Suppressor macrophage treated with lipopolysaccharide for 1 hour (primary cell): ENCODE data around the gene PSAT1.
"Not testable (repeated sequence)": the region's sequence is repeated elsewhere in the genome, so short reads cannot be mapped to it uniquely, and the experiment has no call there.

Experiments used
- DNase-seq, 3 donors: peaks; one replicate each; pipeline ENCODE4 v3.0.0-alpha.2; 2020 to 2022

PSAT1 gene

GRCh38 chr9:78296893-78297671 is at the start of gene PSAT1:
PSAT1 (plus strand) TSS chr9:78297125; CDS start chr9:78297211, 86 bp downstream.
- DNase-seq = peak; percentile 85 to 90 (median 87)

GRCh38 chr9:78248635-78249034 is 48.3 kb upstream of the PSAT1 start:
- peak in 2 of 3 donors; percentile 29 to 34 for DNase-seq

DNA sequence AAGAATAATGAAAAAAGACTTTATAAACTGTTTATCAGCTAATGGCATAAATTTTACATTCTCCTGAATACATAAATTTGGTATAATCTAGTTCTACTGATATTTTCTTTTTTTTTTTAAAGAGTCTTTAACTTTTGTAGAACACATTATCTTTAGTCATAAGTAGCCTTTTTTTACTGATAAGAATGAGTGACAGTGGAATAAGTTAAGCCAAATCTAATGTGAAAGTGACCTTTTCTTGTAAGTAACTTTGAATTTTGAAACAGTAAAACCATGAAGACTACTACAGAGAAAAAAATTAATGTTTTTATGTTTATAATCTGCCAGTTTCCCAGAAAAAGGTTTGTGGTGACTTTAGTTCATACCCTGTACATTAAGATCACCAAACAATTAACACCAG is 47.4 kb upstream of the PSAT1 start:
- DNase-seq = no peak

GRCh38 chr9:78252616-78253015 is 44.3 kb upstream of the PSAT1 start:
- DNase-seq = peak in 2 of 3 donors; percentile 23 to 35

- no peak for DNase-seq
These were observed 43.6 kb upstream of the PSAT1 start for GRCh38 chr9:78253285-78253684.

- DNase-seq = peak; percentile 13 to 66 (median 54)
These were observed 35.4 kb upstream of the PSAT1 start for GRCh38 chr9:78261403-78262001.

DNA sequence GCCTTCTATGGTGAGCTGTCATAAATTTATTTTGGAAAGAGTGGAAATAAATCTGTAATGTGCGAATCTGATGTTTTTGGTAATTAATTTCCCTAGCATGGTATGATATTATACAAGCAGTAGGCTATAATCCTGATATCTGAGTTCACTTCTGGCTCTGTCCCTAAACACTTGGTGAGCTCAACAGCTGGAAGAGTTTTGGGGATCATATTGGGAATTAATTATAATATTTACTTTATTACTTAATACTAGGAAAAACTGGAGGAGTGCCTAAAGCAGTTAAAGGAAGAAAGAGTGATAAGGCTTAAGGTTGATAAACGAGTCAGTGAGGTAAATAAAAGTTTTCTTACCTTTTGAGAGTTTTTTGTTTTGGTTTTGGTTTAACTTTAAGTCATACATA is 34.3 kb upstream of the PSAT1 start:
- DNase-seq = no peak

DNA sequence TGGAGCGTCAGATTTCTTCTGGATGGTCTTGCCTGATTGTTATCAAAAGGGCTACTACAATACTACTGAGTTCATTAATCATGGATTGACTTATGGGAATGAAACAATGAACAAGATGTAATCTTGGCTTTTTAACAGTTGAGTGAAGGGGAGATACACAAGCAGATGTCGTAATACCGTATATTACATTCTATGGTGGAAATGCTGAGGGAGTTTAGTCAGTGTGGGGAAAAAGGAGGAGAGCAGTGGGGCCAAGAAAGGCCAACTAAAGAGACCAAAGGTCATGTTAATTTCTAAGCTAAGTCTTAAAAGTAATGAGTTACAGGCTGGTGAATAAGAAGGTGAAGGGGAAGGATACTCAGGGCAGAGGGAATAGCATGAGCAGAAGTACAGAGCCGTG is 29.0 kb upstream of the PSAT1 start:
- no peak for DNase-seq

DNA sequence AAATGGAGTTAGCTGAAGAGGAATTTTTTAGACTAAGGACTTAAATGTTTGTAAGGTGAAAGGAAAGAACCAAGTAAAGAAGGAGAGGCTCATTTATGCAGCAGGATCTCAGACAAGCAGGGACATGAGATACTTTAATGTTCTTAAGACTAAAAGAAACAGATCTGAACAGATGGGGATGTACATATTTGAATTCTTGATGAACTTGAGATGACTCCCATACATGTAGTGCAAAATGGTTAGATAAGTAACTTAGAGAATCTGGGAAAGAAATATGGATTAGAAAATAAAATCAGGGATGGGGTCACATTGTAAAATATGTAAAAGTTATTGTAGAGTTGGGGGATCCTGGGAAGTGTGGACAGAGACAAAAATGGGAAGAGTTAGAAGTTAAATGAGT is 27.1 kb upstream of the PSAT1 start:
- no peak for DNase-seq

DNA sequence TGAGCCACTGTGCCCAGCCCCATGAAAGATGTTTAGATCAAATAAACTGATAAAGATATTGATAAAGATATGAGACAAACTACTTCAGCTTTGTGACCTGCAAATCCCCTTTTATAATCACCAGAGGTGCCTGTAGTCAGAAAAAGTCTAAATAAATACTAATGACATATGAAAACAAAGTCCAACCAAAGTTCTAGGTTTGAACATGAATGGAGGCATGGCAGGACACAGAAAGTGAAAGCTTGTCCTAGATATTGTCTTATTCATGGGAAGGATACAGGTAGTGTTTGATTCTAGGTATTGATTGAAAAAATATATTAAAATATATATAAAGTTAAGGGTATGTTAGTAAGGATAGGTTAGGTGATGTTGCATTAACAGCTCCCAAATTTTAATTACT is 24.6 kb upstream of the PSAT1 start:
- DNase-seq = no peak

- DNase-seq = no peak
These were observed 23.2 kb upstream of the PSAT1 start for GRCh38 chr9:78273761-78274160.

GRCh38 chr9:78278177-78278777 is 18.6 kb upstream of the PSAT1 start:
- DNase-seq = peak in 1 of 3 donors; percentile 8

DNA sequence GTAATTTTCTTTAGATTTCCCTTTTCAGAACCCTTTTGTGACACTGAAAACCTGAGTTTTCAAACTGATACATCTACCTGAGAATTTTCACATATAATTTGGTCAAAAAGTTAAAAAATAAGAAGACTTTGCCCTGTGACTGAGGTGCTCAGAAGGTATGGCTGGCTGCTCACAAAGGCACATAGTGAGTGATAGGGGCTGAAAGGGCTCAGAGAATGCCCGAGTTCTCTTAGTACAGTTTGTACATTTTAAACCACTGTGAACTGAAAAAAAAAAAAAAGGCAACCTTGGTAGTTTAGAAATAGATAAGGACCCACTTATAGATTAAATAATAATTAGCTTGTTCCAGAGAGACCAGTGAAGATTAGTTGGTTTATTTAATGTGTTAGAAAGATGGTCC is 18.1 kb upstream of the PSAT1 start:
- no peak for DNase-seq

DNA sequence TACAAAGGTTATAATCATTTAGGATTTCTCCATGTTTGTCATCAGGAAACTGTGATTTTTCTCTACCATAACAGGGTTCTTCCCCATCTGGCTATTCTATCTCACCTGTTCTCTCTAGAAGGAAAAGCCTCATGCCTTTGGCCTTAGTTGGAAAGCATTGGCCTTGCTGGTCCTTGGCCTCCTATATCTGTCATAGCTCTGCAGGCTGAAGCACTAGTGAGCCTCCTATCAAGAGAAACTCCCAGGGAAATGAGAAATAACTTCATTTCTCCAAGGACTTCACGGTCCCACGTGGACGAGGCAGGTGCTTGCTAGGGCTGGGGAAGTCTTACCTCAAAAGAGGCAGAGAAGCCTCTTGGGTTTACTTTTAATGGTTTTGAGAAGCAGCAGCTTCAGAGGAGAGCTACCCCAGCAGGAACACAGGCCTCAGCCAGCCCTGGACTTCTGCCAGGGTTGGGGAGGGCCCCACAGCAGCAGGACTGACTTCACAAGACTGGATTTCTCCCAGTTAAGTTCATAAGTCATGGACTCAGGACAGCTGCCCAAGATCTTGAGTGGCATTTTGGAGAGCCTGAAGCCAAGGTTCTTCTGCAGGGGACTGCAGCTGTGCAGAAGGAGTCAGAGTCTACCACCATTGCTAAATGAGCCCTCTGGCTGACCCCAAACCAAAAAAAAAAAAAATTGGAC is 15.8 kb upstream of the PSAT1 start:
- no peak for DNase-seq

DNA sequence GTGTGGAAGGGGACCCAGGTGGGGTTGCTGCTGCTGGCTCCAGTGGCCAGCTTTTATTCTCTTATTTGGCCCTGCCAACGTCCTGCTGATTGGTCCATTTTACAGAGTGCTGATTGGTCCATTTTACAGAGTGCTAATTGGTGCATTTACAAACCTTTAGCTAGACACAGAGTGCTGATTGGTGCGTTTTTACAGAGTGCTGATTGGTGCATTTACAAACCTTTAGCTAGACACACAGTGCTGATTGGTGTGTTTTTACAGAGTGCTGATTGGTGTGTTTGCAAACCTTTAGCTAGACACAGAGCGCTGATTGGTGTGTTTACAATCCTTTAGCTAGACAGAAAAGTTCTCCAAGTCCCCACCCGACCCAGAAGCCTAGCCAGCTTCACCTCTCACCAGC is 12.7 kb upstream of the PSAT1 start:
- not testable (repeated sequence) for DNase-seq

DNA sequence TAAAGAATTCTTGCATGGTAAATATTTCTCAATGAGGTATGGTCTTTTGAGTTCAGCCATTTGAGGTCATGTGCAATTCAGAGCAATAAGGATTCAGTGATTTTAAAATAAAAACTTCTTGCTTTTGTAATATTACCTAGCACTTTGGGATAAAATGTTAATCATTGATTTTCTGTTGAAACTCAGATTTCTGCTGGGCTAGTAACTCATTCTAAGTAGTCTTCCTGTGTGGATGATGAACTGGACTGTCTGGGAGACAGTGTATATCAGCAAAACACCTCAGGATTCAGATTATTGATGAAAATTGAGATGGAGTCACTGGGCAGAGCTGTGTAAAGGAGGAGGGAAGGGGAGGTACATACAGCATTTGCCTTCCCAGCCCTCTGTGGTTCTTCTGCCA is 10.8 kb upstream of the PSAT1 start:
- no peak for DNase-seq

DNA sequence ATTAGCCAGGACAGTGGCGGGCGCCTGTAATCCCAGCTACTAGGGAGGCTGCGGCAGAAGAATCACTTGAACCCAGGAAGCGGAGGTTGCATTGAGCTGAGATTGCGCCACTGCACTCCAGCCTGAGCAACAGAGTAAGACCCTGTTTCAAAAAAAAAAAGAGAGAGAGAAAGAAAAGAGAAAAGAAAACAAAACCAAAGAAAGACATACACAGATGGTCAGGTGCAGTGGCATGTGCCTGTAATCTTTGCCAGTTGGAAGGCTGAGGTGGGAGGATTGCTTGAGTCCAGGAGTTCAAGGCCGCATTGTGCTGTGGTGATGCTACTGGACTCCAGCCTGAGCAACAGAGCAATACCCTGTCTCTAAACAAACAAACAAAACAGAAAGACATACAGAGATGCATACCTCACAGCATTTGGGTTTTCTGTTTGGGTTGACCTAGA is 10.0 kb upstream of the PSAT1 start:
- DNase-seq = no peak

- no peak for DNase-seq
These were observed 8.6 kb upstream of the PSAT1 start for GRCh38 chr9:78288214-78288892.

DNA sequence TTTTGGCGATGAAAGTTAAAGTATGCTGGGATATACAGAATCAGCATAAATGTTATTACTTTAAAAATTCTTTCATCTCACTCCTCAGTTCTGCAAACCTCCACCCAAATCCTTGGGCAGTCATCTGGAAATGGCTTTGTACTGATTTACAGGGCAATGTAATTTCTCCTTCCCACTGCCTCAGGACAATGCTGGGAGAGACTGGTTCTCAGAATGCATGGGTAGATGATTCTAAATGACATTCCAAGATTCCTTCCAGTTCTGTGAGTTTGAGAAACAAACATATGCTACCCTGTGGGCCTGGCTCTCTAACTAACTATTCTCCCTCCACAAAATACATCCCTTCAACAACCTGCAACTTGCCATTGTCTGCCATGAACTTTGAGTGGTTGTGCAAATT is 7.5 kb upstream of the PSAT1 start:
- no peak for DNase-seq

- DNase-seq = no peak
These were observed 5.5 kb upstream of the PSAT1 start for GRCh38 chr9:78291240-78291925.

GRCh38 chr9:78292026-78292425 is 4.9 kb upstream of the PSAT1 start:
- DNase-seq = no peak
